ENCODE data around the gene PCCA. TPM values are rescaled to one million over a fixed set of nuclear protein-coding genes. Genes with fewer than 3 reads are reported as not detected.

Gene PCCA
- total and polyA plus RNA-seq, 2 donors (not counting 3 experiments of a cell fraction or from before 2014, with no cell fraction given) = 5.7 to 20.2 TPM

DNA sequence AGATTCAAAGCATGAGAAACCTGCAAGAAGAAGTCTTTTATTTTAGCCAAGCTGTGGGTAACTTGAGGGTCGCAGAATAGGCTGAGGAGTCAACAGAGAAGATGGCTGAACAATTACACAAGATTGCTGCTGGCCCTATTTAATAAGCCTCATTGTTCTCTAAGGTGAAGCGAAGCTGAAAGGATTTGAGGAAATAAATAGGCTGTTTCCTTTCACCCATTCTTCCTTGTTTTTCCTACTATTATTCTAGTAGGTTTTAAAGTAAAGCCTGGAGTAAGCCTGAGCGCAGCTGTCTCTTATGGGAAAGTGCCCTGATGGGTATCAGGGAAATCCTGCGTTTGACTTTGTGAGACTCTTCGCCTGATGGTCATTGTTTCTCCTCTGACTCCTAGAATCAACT lies 25.0 kb upstream of the PCCA start:
- intact Hi-C loops (cut with micrococcal nuclease) = no loop called here
- no peak overlapping the region for H3K4me3 ChIP-seq (replicated peaks in 1 of 3; ENCODE audit: insufficient read depth in 1 of 3, low read depth in 1 of 3, low read length in 3 of 3)
- H2AFZ ChIP-seq (ENCODE audit: low read depth, low read length) = no peak overlapping the region
- ChIA-PET CTCF (no interaction called here), POLR2A (no interaction called here)
- H3K27ac ChIP-seq (ENCODE audit: insufficient read depth, low read depth, low read length) = no peak overlapping the region
- no peak overlapping the region for H3K9ac ChIP-seq (replicated peaks; ENCODE audit: extremely low read depth, insufficient read depth, low read length)
- H3K4me1 ChIP-seq (ENCODE audit: control insufficient read depth, extremely low read depth, insufficient read depth, low read length) = no peaks in the 10 kb centered on the region
- dilution Hi-C loops (cut with MboI; ENCODE audit: extremely low pct_ligation_motif_present, low sequenced_read_pairs) = no loop called here
- no peak for FAIRE-seq
- DNase-seq (ENCODE audit: low read depth, low spot score) = no peak
- H4K20me1 ChIP-seq (replicated peaks; ENCODE audit: control insufficient read depth, extremely low read depth, insufficient read depth, low read length) = no peaks in the 10 kb centered on the region
- H3K36me3 ChIP-seq (ENCODE audit: control insufficient read depth in 2 of 2, extremely low read depth in 1 of 2, insufficient read depth in 2 of 2, low read length in 2 of 2) = no peaks in the 10 kb centered on the region
- H3K4me2 ChIP-seq (ENCODE audit: insufficient read depth, low read length) = no peak overlapping the region
- no peaks in the 10 kb centered on the region for H3K79me2 ChIP-seq (ENCODE audit: control insufficient read depth, insufficient read depth, low read length)
- no peaks in the 10 kb centered on the region for H3K9me1 ChIP-seq (replicated peaks; ENCODE audit: control insufficient read depth, extremely low read depth, insufficient read depth, low read length)
- TF ChIP-seq MYC (IDR thresholded peaks at IDR 0.05; ENCODE audit: low read depth, low read length) = no peak
- no peak for TF ChIP-seq EZH2 (IDR thresholded peaks at IDR 0.05; ENCODE audit: borderline replicate concordance, low read depth, low read length, severe bottlenecking)
- no peak for TF ChIP-seq POLR2AphosphoS5 (IDR thresholded peaks at IDR 0.05; ENCODE audit: insufficient read depth, low read depth, low read length)
- TF ChIP-seq, protein P1, sequence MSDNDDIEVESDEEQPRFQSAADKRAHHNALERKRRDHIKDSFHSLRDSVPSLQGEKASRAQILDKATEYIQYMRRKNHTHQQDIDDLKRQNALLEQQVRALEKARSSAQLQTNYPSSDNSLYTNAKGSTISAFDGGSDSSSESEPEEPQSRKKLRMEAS (IDR thresholded peaks at IDR 0.05; ENCODE audit: insufficient read depth, insufficient read length) = no peak
- no peak for TF ChIP-seq JUN (IDR thresholded peaks at IDR 0.05; ENCODE audit: borderline replicate concordance, insufficient read depth, insufficient read length, low read depth)
- TF ChIP-seq POLR2A (IDR thresholded peaks at IDR 0.05; ENCODE audit: low read depth, low read length) = no peak
- no peak for TF ChIP-seq GATA2 (IDR thresholded peaks at IDR 0.05; ENCODE audit: insufficient read depth, insufficient read length, low read depth, low read length)
- TF ChIP-seq, protein P2, sequence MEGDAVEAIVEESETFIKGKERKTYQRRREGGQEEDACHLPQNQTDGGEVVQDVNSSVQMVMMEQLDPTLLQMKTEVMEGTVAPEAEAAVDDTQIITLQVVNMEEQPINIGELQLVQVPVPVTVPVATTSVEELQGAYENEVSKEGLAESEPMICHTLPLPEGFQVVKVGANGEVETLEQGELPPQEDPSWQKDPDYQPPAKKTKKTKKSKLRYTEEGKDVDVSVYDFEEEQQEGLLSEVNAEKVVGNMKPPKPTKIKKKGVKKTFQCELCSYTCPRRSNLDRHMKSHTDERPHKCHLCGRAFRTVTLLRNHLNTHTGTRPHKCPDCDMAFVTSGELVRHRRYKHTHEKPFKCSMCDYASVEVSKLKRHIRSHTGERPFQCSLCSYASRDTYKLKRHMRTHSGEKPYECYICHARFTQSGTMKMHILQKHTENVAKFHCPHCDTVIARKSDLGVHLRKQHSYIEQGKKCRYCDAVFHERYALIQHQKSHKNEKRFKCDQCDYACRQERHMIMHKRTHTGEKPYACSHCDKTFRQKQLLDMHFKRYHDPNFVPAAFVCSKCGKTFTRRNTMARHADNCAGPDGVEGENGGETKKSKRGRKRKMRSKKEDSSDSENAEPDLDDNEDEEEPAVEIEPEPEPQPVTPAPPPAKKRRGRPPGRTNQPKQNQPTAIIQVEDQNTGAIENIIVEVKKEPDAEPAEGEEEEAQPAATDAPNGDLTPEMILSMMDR (IDR thresholded peaks at IDR 0.05; ENCODE audit: extremely low read depth in 1 of 2, insufficient read depth in 1 of 2, low read depth in 1 of 2, low read length in 2 of 2) = no peak
- TF ChIP-seq FOS (IDR thresholded peaks at IDR 0.05; ENCODE audit: borderline replicate concordance, insufficient read depth, low read length) = no peak
- BruUV-seq (replicated peaks) = no TSS peak
- H3K9me3 ChIP-seq (replicated peaks; ENCODE audit: control insufficient read depth, insufficient read depth, low read length) = no peaks in the 10 kb centered on the region
- peaks cover 5 to 6% of the 10 kb centered on the region in 2 experiments for H3K27me3 ChIP-seq (ENCODE audit: control insufficient read depth in 2 of 2, insufficient read depth in 2 of 2, low read length in 2 of 2)
